ENCODE data around the gene EMILIN2.

The EMILIN2 gene

GRCh38 chr18:2920027-2920426 is 73.2 kb downstream of the EMILIN2 start:
- Histone ChIP-seq H3K36me3 (peaks cover 72 to 90% (median 74%) of the 10 kb centered on the region in 3 donors), H3K4me1 (peaks cover 0 to 12% (median 3%) of the 10 kb centered on the region in 4 donors), H3K27me3 (no peaks in the 10 kb centered on the region), H3K27ac (no peak overlapping the region), H3K9me3 (no peaks in the 10 kb centered on the region), H3K4me3 (no peak overlapping the region)
- no peak for DNase-seq
- TF ChIP-seq CTCF (IDR thresholded peaks at IDR 0.05), result no peak
- intact Hi-C loops (cut with DNase I; ENCODE audit: low total_unique reads), result no loop called here

GRCh38 chr18:2920546-2921343 is 73.9 kb downstream of the EMILIN2 start:
- H3K4me3 ChIP-seq, result no peak overlapping the region
- DNase-seq, result no peak
- H3K9me3 ChIP-seq, result no peaks in the 10 kb centered on the region
- TF ChIP-seq CTCF (IDR thresholded peaks at IDR 0.05), result no peak
- no peak overlapping the region for H3K27ac ChIP-seq
- no peaks in the 10 kb centered on the region for H3K27me3 ChIP-seq
- H3K4me1 ChIP-seq, result peaks cover 0 to 12% (median 3%) of the 10 kb centered on the region in 4 donors
- peaks cover 75 to 90% (median 77%) of the 10 kb centered on the region in 3 donors for H3K36me3 ChIP-seq
- intact Hi-C loops (cut with DNase I; ENCODE audit: low total_unique reads), result no loop called here

GRCh38 chr18:2921778-2922177 is 75.0 kb downstream of the EMILIN2 start:
- Histone ChIP-seq H3K4me3 (no peak overlapping the region), H3K36me3 (peaks cover 76 to 92% (median 80%) of the 10 kb centered on the region in 3 donors), H3K4me1 (peaks cover 0 to 11% (median 3%) of the 10 kb centered on the region in 4 donors), H3K27me3 (no peaks in the 10 kb centered on the region), H3K9me3 (no peaks in the 10 kb centered on the region), H3K27ac (no peak overlapping the region)
- no peak for DNase-seq
- intact Hi-C loops (cut with DNase I; ENCODE audit: low total_unique reads), result no loop called here
- TF ChIP-seq CTCF (IDR thresholded peaks at IDR 0.05), result no peak

- DNase-seq, result no peak
- H3K27ac ChIP-seq, result no peak overlapping the region
- H3K9me3 ChIP-seq, result no peaks in the 10 kb centered on the region
- H3K36me3 ChIP-seq, result peaks cover 92 to 100% (median 94%) of the 10 kb centered on the region in 3 donors
- H3K4me1 ChIP-seq, result no peaks in the 10 kb centered on the region
- TF ChIP-seq CTCF (IDR thresholded peaks at IDR 0.05), result no peak
- H3K27me3 ChIP-seq, result no peaks in the 10 kb centered on the region
- H3K4me3 ChIP-seq, result no peak overlapping the region
- intact Hi-C loops (cut with DNase I; ENCODE audit: low total_unique reads), result no loop called here
Observed at GRCh38 chr18:2923464-2923863, 76.7 kb downstream of the EMILIN2 start.

GRCh38 chr18:2924920-2925319 is 78.1 kb downstream of the EMILIN2 start:
- Histone ChIP-seq H3K36me3 (peaks cover 91 to 100% (median 93%) of the 10 kb centered on the region in 3 donors), H3K4me3 (no peak overlapping the region), H3K27ac (no peak overlapping the region), H3K27me3 (no peaks in the 10 kb centered on the region), H3K9me3 (no peaks in the 10 kb centered on the region), H3K4me1 (no peaks in the 10 kb centered on the region)
- DNase-seq, result no peak
- no peak for TF ChIP-seq CTCF (IDR thresholded peaks at IDR 0.05)
- intact Hi-C loops (cut with DNase I; ENCODE audit: low total_unique reads), result loop anchor here (5.0 kb wide), 1 partner anchor 307 kb away; no protein-coding TSS in a partner anchor
